ENCODE results near the gene RPS10.

- no peak for TF ChIP-seq ZFP3 (CRISPR knock-in tag; IDR thresholded peaks at IDR 0.05)
- TF ChIP-seq ARNTL (CRISPR knock-in tag; IDR thresholded peaks at IDR 0.05; ENCODE audit: borderline replicate concordance, low read depth), result no peak
- TF ChIP-seq ZNF70 (CRISPR knock-in tag; IDR thresholded peaks at IDR 0.05), result no peak
- no peak for TF ChIP-seq PATZ1 (CRISPR knock-in tag; IDR thresholded peaks at IDR 0.05; ENCODE audit: borderline replicate concordance)
- TF ChIP-seq ISL1 (CRISPR knock-in tag; IDR thresholded peaks at IDR 0.05), result no peak
- TF ChIP-seq ZFP30 (CRISPR knock-in tag; IDR thresholded peaks at IDR 0.05), result no peak
- no peak for TF ChIP-seq TCF4 (CRISPR knock-in tag; IDR thresholded peaks at IDR 0.05; ENCODE audit: borderline replicate concordance)
- TF ChIP-seq RARB (CRISPR knock-in tag; IDR thresholded peaks at IDR 0.05), result no peak
Measured at GRCh38 chr6:34439442-34439841, 13.6 kb upstream of the RPS10 start.

Data from SK-N-SH treated with all-trans-retinoic acid at 6 μM for 48 hours (cell line).